OCI-LY1 (cell line): ENCODE measurements around the gene CLCA4.

Experiments
- H2AFZ ChIP-seq: fragments of 200-600 bp; sonication (generic), shearing (Covaris generic); 2 replicates; pipeline ENCODE4 v1.6.0; 2014; ENCODE audit warnings: antibody characterized with exemption, mild to moderate bottlenecking, low read length
- H3F3A ChIP-seq: fragments of 200-600 bp; sonication (generic), shearing (Covaris generic); 2 replicates; pipeline ENCODE4 v1.6.0; 2014; ENCODE audit warnings: mild to moderate bottlenecking, antibody characterized with exemption, low read length, moderate library complexity; ENCODE audit not compliant: insufficient read depth
- H3K27ac ChIP-seq: fragments of 200-600 bp; sonication (generic); 2 replicates; pipeline ENCODE4 v1.5.1; 2014; ENCODE audit warnings: low read length, mixed run types, mild to moderate bottlenecking, low read depth; ENCODE audit not compliant: poor library complexity, severe bottlenecking
- H3K27me3 ChIP-seq: fragments of 200-600 bp; sonication (generic); 2 replicates; pipeline ENCODE4 v1.6.0; 2014; ENCODE audit warnings: antibody characterized with exemption, mild to moderate bottlenecking, low read length, moderate library complexity; ENCODE audit not compliant: insufficient read depth
- H3K36me3 ChIP-seq: fragments of 200-600 bp; sonication (generic); 2 replicates; pipeline ENCODE4 v1.6.1; 2014; ENCODE audit warnings: mild to moderate bottlenecking, antibody characterized with exemption, low read length, moderate library complexity, mixed read lengths; ENCODE audit not compliant: insufficient read depth
- H3K4me1 ChIP-seq: fragments of 200-600 bp; sonication (generic); 2 replicates; pipeline ENCODE4 v1.5.1; 2014; ENCODE audit warnings: mild to moderate bottlenecking, low read length, moderate library complexity; ENCODE audit not compliant: insufficient read depth, severe bottlenecking
- H3K4me2 ChIP-seq: fragments of 200-600 bp; sonication (generic), shearing (Covaris generic); 2 replicates; pipeline ENCODE4 v1.6.1; 2014; ENCODE audit warnings: low read length
- H3K4me3 ChIP-seq: fragments of 200-600 bp; sonication (generic); 2 replicates; pipeline ENCODE4 v1.5.1; 2014; ENCODE audit warnings: low read length, low read depth, mild to moderate bottlenecking, mixed read lengths; ENCODE audit not compliant: poor library complexity, severe bottlenecking
- H3K79me2 ChIP-seq: fragments of 200-600 bp; shearing (Covaris generic); 2 replicates; pipeline ENCODE4 v1.6.1; 2016; ENCODE audit warnings: mixed run types, low read length, mixed read lengths; ENCODE audit not compliant: insufficient read depth
- H3K9ac ChIP-seq: fragments of 200-600 bp; sonication (generic), shearing (Covaris generic); 2 replicates; pipeline ENCODE4 v1.6.1; 2014; ENCODE audit warnings: mild to moderate bottlenecking, low read length, mixed read lengths
- H3K9me2 ChIP-seq: fragments of 200-600 bp; sonication (generic), shearing (Covaris generic); 2 replicates; pipeline ENCODE4 v1.6.1; 2014; ENCODE audit warnings: low read depth, mild to moderate bottlenecking, low read length, mixed read lengths
- H3K9me3 ChIP-seq: fragments of 200-600 bp; shearing (Covaris generic); 2 replicates; pipeline ENCODE4 v1.6.1; 2014; ENCODE audit warnings: low read length, mixed read lengths
- H4K20me1 ChIP-seq: fragments of 200-600 bp; sonication (generic), shearing (Covaris generic); 2 replicates; pipeline ENCODE4 v1.6.0; 2016; ENCODE audit warnings: mild to moderate bottlenecking, low read length; ENCODE audit not compliant: insufficient read depth
- EZH2 ChIP-seq: fragments of 200-600 bp; sonication (generic), shearing (Covaris generic); IDR thresholded peaks from 2 replicates; pipeline ENCODE4 v1.8.0; 2017; ENCODE audit warnings: borderline replicate concordance, mixed run types, mild to moderate bottlenecking, antibody characterized with exemption, low read length, moderate library complexity, mixed read lengths
- TF ChIP-seq, protein P1 (sequence below): fragments of 200-600 bp; sonication (generic), shearing (Covaris generic); IDR thresholded peaks from 2 replicates; pipeline ENCODE4 v1.5.1; 2017; ENCODE audit warnings: mild to moderate bottlenecking, antibody characterized with exemption, low read length, moderate library complexity, mixed read lengths

The CLCA4 gene

GRCh38 chr1:86537928-86538695 lies 8.8 kb upstream of the CLCA4 start:
- no peak overlapping the region for H2AFZ ChIP-seq
- no peaks in the 10 kb centered on the region for H3F3A ChIP-seq
- H3K4me3 ChIP-seq: no peak overlapping the region
- no peaks in the 10 kb centered on the region; the same call in 1 of the 2 replicates for H4K20me1 ChIP-seq
- no peaks in the 10 kb centered on the region for H3K9me3 ChIP-seq
- H3K36me3 ChIP-seq: no peaks in the 10 kb centered on the region
- no peak overlapping the region for H3K27ac ChIP-seq
- no peaks in the 10 kb centered on the region for H3K9me2 ChIP-seq
- H3K4me2 ChIP-seq: no peak overlapping the region
- H3K27me3 ChIP-seq: no peaks in the 10 kb centered on the region
- no peaks in the 10 kb centered on the region for H3K79me2 ChIP-seq
- H3K4me1 ChIP-seq: no peaks in the 10 kb centered on the region
- H3K9ac ChIP-seq: no peak overlapping the region
- TF ChIP-seq EZH2: no peak
- TF ChIP-seq, protein P1, sequence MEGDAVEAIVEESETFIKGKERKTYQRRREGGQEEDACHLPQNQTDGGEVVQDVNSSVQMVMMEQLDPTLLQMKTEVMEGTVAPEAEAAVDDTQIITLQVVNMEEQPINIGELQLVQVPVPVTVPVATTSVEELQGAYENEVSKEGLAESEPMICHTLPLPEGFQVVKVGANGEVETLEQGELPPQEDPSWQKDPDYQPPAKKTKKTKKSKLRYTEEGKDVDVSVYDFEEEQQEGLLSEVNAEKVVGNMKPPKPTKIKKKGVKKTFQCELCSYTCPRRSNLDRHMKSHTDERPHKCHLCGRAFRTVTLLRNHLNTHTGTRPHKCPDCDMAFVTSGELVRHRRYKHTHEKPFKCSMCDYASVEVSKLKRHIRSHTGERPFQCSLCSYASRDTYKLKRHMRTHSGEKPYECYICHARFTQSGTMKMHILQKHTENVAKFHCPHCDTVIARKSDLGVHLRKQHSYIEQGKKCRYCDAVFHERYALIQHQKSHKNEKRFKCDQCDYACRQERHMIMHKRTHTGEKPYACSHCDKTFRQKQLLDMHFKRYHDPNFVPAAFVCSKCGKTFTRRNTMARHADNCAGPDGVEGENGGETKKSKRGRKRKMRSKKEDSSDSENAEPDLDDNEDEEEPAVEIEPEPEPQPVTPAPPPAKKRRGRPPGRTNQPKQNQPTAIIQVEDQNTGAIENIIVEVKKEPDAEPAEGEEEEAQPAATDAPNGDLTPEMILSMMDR: no peak

DNA sequence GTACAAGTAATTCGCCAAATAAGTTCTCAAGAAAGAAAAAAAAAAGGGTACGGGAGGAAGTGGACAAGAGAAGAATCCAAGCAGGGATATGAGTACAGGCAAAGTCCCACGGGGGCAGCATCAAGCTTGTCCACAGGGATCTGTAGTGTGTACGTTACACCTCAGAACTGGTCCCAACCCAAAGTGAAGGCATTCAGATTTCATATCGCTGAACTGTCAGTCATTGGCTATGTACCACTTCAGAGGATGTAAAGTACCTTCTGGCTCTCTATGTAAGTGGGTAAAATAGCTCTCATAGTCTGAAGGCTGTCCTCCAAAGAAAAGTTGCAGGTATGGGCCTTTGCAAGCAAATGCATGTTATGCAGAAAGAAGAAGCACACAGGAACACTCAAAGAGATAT lies 8.1 kb upstream of the CLCA4 start:
- no peak overlapping the region for H3K4me2 ChIP-seq
- no peak overlapping the region for H3K9ac ChIP-seq
- H3K79me2 ChIP-seq: no peaks in the 10 kb centered on the region
- H4K20me1 ChIP-seq: no peaks in the 10 kb centered on the region; the same call in 1 of the 2 replicates
- H3F3A ChIP-seq: no peaks in the 10 kb centered on the region
- no peaks in the 10 kb centered on the region for H3K27me3 ChIP-seq
- H3K27ac ChIP-seq: no peak overlapping the region
- H3K4me3 ChIP-seq: no peak overlapping the region
- no peak for TF ChIP-seq EZH2
- TF ChIP-seq, protein P1: no peak
- no peaks in the 10 kb centered on the region for H3K36me3 ChIP-seq
- no peak overlapping the region for H2AFZ ChIP-seq
- no peaks in the 10 kb centered on the region for H3K9me3 ChIP-seq
- H3K4me1 ChIP-seq: no peaks in the 10 kb centered on the region
- H3K9me2 ChIP-seq: no peaks in the 10 kb centered on the region

GRCh38 chr1:86541859-86542258 lies 5.0 kb upstream of the CLCA4 start:
- H3K79me2 ChIP-seq: no peaks in the 10 kb centered on the region
- H3K4me1 ChIP-seq: no peaks in the 10 kb centered on the region
- no peaks in the 10 kb centered on the region for H3K9me2 ChIP-seq
- no peaks in the 10 kb centered on the region for H3K9me3 ChIP-seq
- no peaks in the 10 kb centered on the region for H3F3A ChIP-seq
- no peak overlapping the region for H3K4me3 ChIP-seq
- TF ChIP-seq, protein P1: no peak
- no peak for TF ChIP-seq EZH2
- H3K9ac ChIP-seq: no peak overlapping the region
- no peak overlapping the region for H3K4me2 ChIP-seq
- H2AFZ ChIP-seq: no peak overlapping the region
- H3K27ac ChIP-seq: no peak overlapping the region
- no peaks in the 10 kb centered on the region for H3K27me3 ChIP-seq
- H4K20me1 ChIP-seq: no peaks in the 10 kb centered on the region
- H3K36me3 ChIP-seq: no peaks in the 10 kb centered on the region
